Astrocyte of the spinal cord (primary cell): ENCODE results near the gene LACC1.

ENCODE experiments used
- DNase-seq: peaks from one replicate; pipeline ENCODE4 v3.0.0; 2011; ENCODE audit warnings: low read depth, low spot score
- H3K4me3 ChIP-seq: 2 replicates; pipeline ENCODE4 v1.5.1; 2011; ENCODE audit warnings: low read depth, mild to moderate bottlenecking, low read length, moderate library complexity
- in situ Hi-C: cut with HindIII; loops from 2 replicates; pipeline ENCODE4 v1.10.0; 2017; ENCODE audit warnings: low sequenced_read_pairs
- TF ChIP-seq, protein P1 (sequence below): IDR thresholded peaks from 2 replicates; pipeline ENCODE4 v1.5.1; 2012; ENCODE audit warnings: low read depth, mild to moderate bottlenecking, low read length, inconsistent platforms

Gene LACC1

GRCh38 chr13:43895940-43896339 lies 16.2 kb downstream of the LACC1 start:
- DNase-seq: no peak
- no peak overlapping the region for H3K4me3 ChIP-seq
- TF ChIP-seq, protein P1, sequence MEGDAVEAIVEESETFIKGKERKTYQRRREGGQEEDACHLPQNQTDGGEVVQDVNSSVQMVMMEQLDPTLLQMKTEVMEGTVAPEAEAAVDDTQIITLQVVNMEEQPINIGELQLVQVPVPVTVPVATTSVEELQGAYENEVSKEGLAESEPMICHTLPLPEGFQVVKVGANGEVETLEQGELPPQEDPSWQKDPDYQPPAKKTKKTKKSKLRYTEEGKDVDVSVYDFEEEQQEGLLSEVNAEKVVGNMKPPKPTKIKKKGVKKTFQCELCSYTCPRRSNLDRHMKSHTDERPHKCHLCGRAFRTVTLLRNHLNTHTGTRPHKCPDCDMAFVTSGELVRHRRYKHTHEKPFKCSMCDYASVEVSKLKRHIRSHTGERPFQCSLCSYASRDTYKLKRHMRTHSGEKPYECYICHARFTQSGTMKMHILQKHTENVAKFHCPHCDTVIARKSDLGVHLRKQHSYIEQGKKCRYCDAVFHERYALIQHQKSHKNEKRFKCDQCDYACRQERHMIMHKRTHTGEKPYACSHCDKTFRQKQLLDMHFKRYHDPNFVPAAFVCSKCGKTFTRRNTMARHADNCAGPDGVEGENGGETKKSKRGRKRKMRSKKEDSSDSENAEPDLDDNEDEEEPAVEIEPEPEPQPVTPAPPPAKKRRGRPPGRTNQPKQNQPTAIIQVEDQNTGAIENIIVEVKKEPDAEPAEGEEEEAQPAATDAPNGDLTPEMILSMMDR: no peak
- in situ Hi-C loops: no loop called here

DNA sequence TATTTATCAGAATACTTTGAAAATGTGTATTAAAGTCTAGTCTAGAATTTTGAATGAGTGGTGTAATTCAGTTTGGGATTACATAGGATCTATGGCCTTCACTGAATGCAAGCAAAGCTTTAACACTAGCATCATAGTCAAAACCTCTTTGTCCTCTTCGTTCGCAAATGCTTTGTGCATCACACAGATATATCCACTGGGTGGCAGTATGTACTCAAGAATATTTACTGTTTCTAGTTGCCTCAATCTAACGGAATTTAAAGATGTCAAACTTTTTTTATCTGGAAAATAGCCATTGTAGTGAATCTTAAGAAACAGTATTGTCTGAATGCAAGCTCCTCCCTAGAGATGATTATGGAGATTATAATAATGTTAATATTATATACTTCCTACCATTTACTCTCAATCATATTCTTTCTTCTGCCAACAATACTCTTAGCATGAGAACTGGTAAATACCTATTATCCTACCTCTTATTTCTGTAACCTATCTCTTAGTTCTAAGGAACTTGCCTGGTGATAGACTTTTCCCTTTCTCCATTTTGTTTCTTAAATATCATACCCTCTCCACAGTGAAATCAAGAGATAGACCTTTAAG lies 25.8 kb downstream of the LACC1 start:
- no peak overlapping the region for H3K4me3 ChIP-seq
- in situ Hi-C loops: loop anchor here (25.0 kb wide), 1 partner anchor 557 kb away; no protein-coding TSS in a partner anchor
- TF ChIP-seq, protein P1: peak; percentile 63
- DNase-seq: peak; percentile 82

GRCh38 chr13:43908156-43909126 lies 28.7 kb downstream of the LACC1 start:
- TF ChIP-seq, protein P1: peak; percentile 22
- DNase-seq: peak; percentile 90

DNA sequence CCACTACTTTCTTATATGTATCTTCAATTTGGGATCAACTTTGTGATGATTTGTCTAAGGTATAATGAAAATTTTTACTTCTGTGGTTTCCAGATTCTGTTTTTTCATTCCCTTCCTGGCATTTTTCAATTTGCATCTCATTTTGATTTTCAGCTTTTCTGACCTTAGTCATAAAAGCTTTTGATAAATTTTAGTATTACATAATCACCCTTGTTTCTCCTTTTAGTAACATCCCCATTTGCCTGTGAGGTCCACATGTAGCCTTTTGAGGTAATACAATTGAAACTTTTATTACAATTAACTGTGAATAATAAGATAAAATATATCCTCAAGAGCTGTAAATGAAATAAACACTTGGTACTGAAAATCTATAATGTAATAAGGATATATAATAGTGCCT lies 31.2 kb downstream of the LACC1 start:
- in situ Hi-C loops: loop anchor here (25.0 kb wide), 1 partner anchor 551 kb away; no protein-coding TSS in a partner anchor
- TF ChIP-seq, protein P1: no peak
- no peak overlapping the region for H3K4me3 ChIP-seq
- DNase-seq: no peak

More at GRCh38 chr13:43908156-43909126, 28.7 kb downstream of the LACC1 start:
- no peak overlapping the region for H3K4me3 ChIP-seq
- in situ Hi-C loops: loop anchor here (25.0 kb wide), 1 partner anchor 554 kb away; no protein-coding TSS in a partner anchor

- TF ChIP-seq, protein P1: no peak
Measured at GRCh38 chr13:43911278-43911677, 31.6 kb downstream of the LACC1 start.

DNA sequence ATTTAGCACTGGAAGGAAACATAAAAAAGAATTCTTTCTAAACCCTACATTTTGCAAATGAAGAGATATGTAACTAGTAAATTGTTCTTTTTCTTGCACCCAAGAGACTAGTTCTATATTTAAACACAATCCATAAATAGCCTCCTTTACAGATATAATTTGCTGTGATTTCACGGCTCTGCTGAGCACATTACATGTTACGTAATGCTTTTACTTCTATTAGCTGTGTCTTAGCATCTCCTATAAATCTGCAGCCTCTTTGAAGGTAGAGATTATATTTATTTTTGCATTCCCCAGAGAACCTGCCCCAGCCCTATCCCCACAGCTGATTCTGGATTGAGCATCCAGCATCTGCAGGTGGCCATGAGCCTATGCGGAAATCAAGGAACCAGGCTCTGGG lies 32.2 kb downstream of the LACC1 start:
- DNase-seq: no peak

More at GRCh38 chr13:43911278-43911677, 31.6 kb downstream of the LACC1 start:
- in situ Hi-C loops: loop anchor here (25.0 kb wide), 1 partner anchor 551 kb away; no protein-coding TSS in a partner anchor
- DNase-seq: no peak
- H3K4me3 ChIP-seq: no peak overlapping the region

More for the DNA sequence above, 32.2 kb downstream of the LACC1 start:
- H3K4me3 ChIP-seq: no peak overlapping the region
- in situ Hi-C loops: loop anchor here (25.0 kb wide), 1 partner anchor 550 kb away; no protein-coding TSS in a partner anchor
- TF ChIP-seq, protein P1: no peak
